RPMI8226 (cell line): ENCODE results near the gene EEF2.
A peak's percentile ranks its signal among the peaks of the same experiment; 100 is the strongest.

ENCODE experiments used
- DNase-seq: peaks from one replicate; pipeline ENCODE4 v3.0.0-alpha.2; 2015

Gene EEF2

DNA sequence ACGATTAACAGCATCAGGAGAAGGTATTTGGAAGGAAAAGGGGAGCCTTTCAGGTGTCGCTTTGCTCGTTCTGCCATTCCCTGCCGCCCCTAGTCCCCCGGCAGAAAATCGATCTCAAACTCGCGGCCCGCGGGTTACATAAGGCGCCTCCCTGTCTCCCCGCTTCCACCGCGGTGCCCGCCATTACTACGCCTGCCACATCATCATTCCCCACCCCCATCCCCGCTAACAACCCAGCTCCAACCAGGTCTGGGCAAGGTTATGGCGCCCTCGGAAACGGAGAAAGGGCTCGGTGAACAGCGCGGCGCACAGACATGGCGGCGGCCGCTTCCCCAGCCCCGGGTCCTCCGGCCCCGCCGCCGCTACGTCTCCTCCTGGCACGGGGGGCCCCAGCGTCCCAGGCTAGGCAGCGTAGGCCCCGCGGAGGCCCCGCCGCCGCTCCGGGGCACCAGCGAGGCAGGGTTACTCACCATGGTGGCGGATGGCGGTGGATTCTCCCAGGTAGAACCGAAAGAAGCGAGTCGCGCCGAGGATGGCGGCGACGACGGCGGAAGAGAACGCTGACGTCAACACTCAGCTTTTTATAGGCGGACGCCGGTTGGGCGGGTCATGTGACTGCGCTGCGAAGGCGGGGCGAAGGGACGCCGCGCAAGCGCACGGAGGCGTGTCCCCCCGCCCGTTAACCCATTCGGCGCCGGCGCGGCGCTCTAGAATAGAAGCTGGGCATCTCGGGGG lies at the start of gene EEF2:
Gene EEF2, minus strand, starts transcription at position 556 of the 735 bp plus-strand sequence. Its CDS starts 83 bp downstream, at position 473.
- DNase-seq: peak; percentile 96

DNA sequence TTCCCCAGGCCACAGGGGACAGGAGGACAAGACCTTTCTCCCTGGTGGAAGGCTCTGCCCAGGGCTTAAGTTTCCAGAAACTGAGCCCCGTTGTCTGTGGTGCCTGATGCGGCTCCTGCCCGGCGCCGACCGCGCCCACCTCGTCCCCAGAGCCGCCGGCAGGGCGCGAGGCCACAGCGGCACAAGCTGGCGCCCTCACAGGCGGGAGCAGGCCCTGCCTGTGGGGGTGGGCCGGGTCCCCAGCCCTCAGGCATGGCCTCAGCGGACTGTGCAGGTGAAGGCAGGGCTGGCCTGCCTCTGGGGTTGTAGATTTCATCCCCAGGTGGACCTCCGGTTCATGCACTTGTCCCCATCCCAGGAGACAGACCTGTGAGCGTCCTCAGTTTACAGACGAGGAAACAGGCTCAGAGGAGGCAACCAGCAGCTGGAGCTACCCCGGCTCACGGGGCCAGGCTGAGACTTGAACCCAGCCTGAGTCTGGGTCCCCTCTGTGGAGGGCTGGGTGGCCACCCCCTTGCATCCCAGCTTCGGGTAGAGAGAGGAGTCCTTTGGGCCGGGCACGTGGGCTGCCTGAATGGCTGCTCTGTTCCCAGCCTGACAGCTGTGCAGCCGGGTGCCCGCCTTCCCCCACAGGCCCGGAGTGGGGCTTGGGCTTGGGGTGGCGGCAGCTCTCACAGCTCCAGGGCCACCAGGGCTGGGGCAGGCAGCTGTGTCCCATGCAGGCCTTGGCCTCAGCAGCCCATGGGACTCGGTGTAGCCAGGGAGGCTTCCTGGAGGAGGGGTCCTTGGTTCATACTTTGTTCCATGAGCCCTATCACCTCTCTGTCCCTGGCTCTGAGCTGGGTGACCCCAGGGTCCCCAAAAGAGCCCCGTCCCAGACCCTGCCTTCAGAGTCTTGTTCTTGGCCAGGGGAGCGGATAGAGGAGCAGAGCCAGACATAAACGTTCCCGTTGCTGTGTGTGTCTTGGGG lies 49.1 kb upstream of the EEF2 start:
- no peak for DNase-seq

DNA sequence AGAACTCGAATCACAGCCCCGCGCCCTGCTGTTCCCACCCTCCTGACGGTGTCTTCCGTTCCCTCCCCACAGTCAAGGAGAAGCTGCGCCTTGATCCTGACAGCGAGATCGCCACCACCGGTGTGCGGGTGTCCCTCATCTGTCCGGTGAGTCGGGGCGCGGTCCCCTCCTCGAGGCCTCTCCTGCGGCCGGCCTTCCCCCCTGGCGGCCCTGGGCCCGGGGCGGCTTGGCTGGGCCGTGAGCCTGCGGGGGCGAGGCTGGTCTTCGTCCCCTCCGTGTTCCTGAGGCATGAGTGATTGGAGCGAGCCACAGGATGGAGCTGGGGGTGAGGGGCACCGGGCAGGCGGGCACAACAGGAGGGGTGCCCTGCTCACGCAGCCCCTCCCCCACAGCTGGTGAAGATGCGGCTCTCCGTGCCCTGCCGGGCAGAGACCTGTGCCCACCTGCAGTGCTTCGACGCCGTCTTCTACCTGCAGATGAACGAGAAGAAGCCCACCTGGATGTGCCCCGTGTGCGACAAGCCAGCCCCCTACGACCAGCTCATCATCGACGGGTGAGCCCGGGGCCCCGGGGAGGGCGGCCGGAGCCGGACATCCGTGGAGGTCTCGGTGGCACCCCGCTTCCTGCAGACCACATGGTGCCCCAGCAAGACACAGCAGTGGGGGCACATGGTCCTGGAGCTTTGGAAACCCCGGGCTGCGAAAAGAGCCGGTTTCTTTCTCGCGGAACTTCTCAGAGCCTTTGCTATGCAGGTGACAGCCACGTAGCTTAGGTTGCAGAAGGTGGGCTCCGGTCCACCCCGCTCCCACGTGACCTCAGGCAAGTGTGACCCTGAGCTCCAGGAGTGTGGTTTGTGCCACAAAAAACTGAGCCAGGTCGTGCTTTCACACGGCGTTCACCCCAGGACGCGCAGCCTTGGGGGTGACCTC lies 48.0 kb upstream of the EEF2 start:
- no peak for DNase-seq

DNA sequence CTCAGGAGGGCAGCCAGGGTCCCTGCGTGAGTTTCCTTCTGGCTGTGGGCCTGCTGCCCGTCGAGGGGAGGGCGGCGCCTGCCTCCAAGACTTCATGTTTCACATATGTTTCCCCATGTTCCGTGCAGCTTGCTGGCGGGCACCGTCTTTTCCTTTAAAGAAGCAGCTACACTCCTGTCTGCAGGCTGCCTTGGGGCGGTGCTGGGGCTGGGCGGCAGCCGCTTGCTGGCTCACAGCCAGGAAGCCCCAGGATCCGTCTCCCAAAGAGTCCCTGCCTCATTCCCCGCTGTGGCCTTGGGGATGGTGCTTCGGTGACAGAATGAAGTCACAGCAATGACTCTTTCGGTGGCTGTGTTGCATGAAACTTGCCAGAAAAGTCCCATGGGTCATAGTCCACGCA lies 47.2 kb upstream of the EEF2 start:
- DNase-seq: no peak

DNA sequence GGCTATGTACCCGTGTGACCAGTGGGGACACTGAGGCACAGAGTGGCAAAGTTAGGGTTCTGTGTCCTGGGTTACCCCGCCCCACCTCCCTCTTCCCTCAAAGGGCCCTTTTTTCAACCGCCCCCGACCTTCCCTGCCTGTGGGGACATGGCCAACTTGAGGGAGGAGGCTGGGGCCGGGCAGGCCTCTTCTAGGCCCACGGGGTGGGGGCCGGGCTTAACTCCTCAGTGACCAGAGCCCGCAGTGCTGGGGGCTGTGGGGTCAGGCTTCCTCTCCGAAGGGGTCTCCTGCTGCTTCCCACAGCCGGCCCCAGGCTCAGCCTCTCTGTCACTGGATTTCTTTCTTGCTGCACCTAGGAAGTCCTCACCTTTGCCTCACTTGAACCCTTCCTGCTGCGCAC lies 46.2 kb upstream of the EEF2 start:
- no peak for DNase-seq

DNA sequence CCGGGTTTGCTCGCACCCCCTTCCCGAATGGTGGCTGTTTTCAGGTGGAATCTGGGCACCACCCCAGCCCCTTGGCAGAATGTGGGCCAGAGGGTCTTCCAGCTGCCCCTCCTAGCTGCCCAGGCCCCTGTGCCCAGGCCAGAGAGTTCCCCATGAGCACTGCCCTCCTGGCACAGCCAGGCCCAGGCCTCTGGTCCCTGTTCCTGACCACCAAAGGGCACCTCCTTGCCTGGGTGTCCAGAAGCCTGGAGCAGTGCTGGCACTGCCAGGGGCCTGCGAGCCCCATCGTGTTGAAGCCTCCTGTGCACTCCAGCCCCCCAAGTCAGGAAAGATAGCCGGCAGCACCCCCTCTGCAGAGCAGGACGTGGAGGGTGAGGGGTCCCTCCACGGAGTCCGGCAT lies 45.7 kb upstream of the EEF2 start:
- DNase-seq: no peak

DNA sequence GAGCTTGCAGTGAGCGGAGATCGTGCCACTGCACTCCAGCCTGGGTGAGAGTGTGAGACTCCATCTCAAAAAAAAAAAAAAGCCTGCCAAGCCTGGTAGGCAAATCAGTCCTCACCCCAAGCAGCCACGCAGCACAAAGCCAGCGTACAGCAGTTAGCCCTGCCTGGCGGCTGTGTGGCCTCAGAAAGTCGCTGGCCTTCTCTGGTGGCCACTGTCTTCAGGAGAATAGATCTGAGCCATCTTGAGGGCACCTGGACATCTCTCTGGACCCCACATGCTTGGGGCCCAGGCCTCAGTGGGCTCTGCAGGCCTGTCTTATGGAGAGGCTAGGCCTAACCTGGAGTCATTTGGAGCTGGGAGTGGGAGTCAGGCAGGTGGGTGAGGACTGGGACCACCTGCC lies 45.3 kb upstream of the EEF2 start:
- no peak for DNase-seq

DNA sequence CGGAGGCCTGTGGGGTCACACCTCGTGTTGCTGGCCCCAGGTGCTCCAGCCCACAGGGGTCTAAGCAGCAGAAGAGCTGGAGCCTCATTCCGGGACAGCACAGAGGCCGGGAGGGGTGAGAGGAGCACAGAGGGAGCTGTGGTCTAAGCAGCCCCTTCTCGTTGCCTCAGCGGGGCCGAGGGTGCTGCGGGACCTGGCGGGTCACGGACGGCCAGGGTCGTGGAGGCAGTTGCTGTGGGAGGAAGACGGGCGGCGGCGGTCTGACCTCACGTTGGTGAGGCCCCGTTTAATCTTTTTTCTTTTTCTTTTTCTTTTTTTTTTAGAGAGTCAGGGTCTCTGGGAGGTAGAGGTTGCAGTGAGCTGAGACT lies 44.0 kb upstream of the EEF2 start:
- DNase-seq: no peak

DNA sequence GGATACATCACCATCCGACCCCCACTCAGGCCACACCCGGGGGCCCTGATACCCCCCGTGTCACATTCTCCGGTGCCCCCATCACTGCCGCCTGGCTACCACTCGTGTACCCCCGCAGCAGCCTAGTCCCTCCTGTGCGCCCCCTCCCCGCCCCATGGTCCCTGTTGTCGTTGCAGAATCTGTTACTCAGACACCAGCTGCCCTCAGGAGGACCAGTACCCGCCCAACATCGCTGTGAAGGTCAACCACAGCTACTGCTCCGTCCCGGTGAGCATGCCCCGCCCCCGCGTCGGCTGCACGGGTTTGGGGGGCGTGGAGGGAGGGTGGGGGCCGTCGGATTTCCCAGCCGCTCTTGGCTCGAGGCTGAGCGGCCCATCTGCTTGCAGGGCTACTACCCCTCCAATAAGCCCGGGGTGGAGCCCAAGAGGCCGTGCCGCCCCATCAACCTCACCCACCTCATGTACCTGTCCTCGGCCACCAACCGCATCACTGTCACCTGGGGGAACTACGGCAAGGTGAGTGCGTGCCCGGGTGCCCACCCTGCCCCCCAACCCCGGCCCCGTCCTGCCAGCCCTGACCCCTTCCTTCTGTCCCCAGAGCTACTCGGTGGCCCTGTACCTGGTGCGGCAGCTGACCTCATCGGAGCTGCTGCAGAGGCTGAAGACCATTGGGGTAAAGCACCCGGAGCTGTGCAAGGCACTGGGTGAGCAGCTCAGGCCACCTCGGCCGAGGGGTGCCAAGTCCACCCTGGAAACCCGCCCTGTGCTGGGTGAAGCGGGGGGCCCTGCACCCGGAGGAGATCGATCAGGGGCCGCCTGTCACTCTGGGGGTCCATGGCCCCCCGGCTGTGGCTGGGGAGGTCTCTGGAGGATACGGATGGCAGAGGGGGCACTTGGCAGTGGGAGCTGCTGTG lies 43.3 kb upstream of the EEF2 start:
- DNase-seq: no peak

DNA sequence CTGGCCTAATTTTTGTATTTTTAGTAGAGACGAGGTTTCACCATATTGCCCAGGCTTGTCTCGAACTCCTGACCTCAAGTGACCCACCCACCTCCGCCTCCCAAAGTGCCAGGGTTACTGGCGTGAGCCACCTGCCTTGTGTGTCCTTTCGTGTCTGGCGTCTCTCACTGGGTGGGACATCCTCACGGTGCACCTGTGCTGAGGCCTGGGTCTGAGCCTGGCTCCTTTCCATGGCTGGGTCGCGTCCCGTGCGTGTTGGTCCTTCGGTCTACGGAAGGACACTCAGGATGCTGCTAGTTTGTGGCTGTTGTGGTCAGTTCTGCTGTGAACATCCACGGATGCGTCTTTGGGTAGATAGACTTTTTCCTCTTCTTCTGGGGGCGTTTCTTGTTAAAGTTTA lies 41.9 kb upstream of the EEF2 start:
- DNase-seq: no peak

DNA sequence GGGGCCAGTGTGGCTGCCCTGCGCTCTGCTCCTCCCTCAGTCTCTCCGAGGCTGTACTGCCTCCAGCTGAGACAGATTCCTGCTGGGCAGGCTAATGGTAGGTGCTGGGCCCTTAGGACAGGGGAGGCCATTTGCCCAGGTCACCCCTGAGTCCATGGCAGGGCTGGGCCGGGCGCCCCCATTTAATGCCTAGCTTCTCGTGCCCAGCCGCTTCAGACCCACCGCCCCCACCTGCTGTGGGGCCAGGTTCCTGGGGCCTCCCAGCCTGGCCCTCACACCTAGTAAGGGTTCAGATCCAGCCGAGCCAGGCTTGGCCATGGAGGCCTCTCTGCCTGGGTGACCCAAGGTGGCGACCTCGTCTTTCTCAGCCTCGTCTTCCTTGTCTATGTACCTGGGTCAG lies 40.1 kb upstream of the EEF2 start:
- no peak for DNase-seq

DNA sequence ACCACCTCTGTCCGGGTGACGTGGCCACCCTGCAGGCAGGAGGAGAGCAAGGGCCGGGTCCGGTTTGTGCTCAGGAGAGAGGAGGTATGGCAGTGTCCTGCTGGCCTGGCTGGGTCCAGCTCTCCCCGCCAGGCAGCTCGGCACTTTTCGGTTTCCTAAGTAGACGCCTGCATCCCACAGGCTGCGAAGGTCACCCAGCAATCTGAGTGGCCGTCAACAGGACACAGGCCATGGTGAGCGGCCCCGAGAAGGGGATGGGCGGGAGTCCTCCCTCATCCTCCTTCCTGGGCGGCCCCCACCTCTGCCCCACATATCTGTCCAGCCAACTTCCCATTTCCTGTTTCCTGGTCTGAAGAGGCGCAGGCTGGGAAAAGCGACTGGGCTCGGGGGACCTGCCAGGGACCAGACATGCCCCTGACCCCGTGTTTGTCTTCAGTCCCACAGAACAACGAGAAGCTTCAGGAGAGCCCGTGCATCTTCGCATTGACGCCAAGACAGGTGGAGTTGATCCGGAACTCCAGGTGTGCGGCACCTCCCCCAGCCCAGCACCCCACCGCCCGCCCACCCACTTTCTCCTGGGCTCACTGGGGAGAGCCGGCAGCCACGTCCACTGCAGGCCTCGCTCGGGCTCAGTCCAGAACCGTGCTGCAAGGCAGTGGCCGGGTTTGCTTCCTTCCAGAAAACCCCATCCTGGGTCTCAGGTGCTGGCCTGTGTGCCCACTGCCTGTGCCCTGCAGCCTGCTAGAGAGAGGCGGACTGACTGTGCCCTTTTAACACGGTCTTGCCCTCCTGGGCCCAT lies 38.5 kb upstream of the EEF2 start:
- DNase-seq: no peak

DNA sequence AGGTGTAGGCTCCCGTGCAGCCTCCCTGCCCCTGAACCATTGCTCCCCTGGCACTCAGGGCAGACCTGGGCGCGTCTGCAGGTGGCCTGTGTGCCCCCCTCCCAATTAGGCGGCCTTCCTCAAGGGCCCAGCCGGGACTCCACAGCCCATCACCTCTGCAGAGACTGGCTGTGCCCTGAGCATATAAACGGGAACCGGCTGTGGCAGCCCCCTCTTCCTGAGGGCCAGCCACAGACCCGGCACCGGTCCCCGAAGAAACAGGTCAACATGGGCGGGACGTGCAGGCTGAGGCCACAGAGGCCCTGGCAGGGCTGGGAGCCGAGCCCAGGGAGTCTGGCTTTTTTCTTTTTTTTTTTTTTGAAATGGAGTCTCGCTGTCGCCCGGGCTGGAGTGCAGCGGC lies 34.3 kb upstream of the EEF2 start:
- DNase-seq: no peak

DNA sequence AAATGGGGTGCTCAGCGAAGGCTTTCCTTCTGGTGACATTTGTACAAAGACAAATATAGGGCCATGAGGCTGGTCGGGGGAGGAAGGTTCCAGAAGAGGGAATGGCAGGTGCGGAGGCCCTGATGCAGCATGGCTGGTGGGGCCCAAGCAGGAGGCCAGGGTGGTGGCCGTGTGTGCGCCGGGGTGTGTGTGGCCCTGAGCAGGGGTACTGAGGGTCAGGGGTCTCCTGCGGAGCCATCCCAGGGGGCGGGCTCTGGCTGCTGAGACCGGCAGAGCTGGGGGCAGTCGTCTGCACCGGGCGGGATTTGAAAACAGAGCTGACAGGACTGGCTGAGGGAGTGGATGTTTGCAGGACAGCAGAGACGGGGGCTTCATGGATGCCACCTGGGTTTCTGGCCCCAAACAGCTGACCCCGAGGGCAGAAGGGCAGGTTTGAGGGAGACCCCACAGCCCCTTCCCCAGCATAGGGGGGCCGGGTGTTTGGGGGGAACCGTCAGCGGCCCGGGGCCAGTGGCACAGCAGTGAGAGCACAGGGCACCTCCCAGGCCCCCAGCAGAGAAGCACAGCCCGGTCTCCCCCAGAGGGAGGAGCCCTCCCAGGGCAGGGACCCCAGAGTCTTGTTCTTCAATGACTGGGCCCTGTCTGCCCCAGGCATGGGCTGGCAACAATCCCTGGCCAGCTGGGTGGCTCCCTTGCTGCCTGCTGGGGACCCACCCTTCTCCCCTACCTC lies 33.7 kb upstream of the EEF2 start:
- DNase-seq: no peak

DNA sequence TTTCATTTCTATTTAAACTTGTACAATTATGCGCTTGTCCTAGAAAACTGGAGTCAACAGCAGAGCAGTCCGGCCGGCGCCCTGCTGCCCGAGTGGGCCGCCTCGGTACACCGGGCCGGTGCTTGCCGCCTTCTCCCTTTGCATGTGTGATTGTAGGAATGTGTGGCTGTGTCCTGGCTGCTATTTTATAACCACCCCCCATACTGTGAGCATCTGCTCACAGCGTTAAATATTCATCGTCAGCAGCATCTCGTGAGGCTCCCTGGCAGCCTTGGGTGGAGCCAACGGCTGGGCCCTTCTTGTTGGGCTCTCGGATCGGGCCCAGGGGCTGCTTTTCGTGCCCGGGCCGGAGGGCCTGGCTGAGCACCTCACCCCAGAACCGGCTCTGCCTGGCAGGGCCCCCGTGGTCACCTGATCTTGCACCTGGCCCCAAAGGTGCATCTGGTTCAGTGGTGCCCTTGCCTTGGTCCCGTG lies 32.9 kb upstream of the EEF2 start:
- DNase-seq: no peak

DNA sequence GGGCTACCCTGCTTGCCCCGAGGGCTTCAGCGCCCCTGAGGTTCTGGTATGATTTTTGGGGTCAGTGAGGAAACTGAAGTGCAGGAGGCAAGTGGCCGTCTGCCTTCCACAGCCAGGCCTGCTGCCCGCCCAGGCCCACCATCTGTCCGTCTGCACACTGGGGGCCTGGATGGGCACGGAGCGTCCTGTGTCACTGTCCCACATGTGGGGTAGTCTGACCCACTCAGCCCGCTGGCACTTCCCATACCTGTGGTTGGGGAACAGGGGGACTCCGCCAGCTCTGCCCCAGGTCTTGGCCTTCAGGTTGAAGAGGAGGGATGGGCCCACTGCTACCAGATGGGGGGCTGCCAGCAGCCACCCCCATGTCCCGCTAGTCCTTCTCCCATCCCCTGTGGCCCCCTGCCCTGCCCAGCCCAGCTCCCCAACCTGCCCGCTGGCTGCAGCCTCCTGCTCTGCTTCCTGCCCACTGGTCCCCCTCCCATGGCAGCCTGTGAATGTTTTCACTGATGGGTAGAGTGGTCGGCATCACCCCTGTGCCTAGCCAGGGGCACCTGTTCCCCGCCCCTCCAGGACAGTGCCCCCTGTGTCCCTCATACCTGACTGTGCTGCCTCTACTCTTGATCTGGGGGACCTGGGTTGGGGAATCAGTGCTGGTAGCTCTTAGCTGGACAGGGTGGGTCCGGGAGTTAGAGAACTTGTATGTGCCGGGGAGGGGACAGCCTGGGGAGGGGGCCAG lies 31.8 kb upstream of the EEF2 start:
- DNase-seq: no peak

DNA sequence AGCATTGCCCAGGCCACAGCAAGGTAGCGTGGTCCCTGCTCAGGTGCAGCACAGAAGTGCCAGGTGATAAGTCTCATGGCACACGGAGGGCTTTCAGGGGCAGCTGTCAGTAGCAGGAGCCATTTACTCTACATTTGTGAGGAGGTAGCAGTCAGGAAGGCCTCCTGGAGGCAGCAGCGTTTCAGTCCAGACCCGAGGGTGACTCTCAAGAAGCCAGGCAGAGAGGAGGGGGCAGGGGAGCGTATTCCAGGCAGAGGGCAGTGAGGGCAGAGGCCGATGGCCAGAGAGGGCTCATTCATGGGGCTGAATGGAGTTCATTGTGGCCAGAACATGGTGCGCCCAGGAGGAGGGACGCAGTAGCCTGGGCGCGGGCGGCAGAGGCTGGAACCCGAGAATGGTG lies 31.2 kb upstream of the EEF2 start:
- no peak for DNase-seq

DNA sequence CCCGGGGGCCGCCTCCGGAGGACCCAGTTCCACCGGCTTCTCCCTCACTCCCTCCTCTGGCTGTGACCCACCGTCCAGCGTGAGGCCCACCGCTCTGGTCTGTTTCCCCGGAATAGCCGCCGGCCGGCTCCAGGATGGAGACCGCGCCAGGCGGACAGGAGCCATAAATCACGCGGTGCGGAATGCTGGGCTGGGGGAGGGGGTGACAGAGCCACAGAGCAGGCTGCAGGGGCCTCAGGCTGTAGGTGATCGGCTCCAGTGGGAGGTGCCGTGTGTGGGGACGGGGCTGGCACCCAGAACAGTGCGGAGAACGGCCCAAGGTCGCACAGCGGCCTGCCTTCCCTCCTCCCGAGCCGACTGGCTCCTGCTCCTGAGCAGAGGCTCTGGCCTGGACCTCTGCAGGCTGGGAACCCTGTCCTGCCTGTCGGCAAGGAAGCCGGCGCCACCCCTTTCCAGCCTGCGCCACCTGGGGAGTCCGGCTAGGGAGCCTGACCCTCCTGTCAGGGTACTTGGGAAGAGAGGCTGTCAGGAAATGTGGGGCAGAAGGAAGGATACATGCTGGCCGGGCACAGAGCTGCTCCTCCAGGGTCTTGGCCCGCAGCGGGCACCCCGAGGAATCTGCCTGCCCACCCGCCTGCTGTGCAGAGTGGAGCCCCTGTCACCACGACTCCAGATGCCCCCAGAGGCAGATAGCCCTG lies 30.6 kb upstream of the EEF2 start:
- DNase-seq: no peak
